ENCODE data around the gene METTL9.
"Not testable (repeated sequence)": the region's sequence is repeated elsewhere in the genome, so short reads cannot be mapped to it uniquely, and the experiment has no call there.

The METTL9 gene

GRCh38 chr16:21639493-21639892 lies 40.1 kb downstream of the METTL9 start:
- no peak for DNase-seq

- no peak for DNase-seq
These were observed 42.5 kb downstream of the METTL9 start for GRCh38 chr16:21641916-21642315.

GRCh38 chr16:21642861-21643260 lies 43.5 kb downstream of the METTL9 start:
- DNase-seq, result no peak

GRCh38 chr16:21643785-21644184 lies 44.4 kb downstream of the METTL9 start:
- no peak for DNase-seq

GRCh38 chr16:21644674-21645073 lies 45.3 kb downstream of the METTL9 start:
- DNase-seq, result no peak

- DNase-seq, result peak; percentile 41 to 53
These were observed 45.9 kb downstream of the METTL9 start for GRCh38 chr16:21645261-21645721.

- DNase-seq, result no peak
These were observed 46.7 kb downstream of the METTL9 start for GRCh38 chr16:21646091-21646490.

GRCh38 chr16:21646721-21647561 lies 47.6 kb downstream of the METTL9 start:
- DNase-seq, result peak; percentile 83

GRCh38 chr16:21647562-21648164 lies 48.3 kb downstream of the METTL9 start:
- DNase-seq, result no peak

GRCh38 chr16:21649826-21650406 lies 50.5 kb downstream of the METTL9 start:
- not testable (repeated sequence) for DNase-seq

GRCh38 chr16:21650521-21650920 lies 51.1 kb downstream of the METTL9 start:
- no peak for DNase-seq

GRCh38 chr16:21651515-21651914 lies 52.1 kb downstream of the METTL9 start:
- DNase-seq, result no peak

GRCh38 chr16:21652453-21652852 lies 53.1 kb downstream of the METTL9 start, which contains the start of gene IGSF6:
Gene IGSF6, minus strand, starts transcription at chr16:21652608. Its CDS starts 10 bp downstream, at chr16:21652598.
- no peak for DNase-seq

- no peak for DNase-seq
These were observed 54.2 kb downstream of the METTL9 start for GRCh38 chr16:21653571-21653970.

GRCh38 chr16:21654466-21654865 lies 55.1 kb downstream of the METTL9 start:
- DNase-seq, result no peak

- no peak for DNase-seq
These were observed 55.5 kb downstream of the METTL9 start for GRCh38 chr16:21654881-21655280.

- DNase-seq, result no peak
These were observed 57.7 kb downstream of the METTL9 start for GRCh38 chr16:21656795-21657768.

GRCh38 chr16:21659124-21659523 lies 59.7 kb downstream of the METTL9 start:
- no peak for DNase-seq

- peak; percentile 39 to 45 for DNase-seq
These were observed 64.7 kb downstream of the METTL9 start, which contains the start of gene OTOA for GRCh38 chr16:21663889-21664647. Gene OTOA, plus strand, starts transcription at chr16:21663968. Its CDS starts 14,547 bp downstream, at chr16:21678515.

GRCh38 chr16:21664801-21665492 lies 65.6 kb downstream of the METTL9 start:
- DNase-seq, result no peak

GRCh38 chr16:21666772-21667171 lies 67.4 kb downstream of the METTL9 start:
- no peak for DNase-seq

Data from activated T-cell treated with anti-CD3 and anti-CD28 coated beads, Interleukin-2, amount 50 U/mL, for 48 hours (primary cell).